Endothelial cell of umbilical vein (primary cell): ENCODE measurements around the gene SLC8A1. TPM values are rescaled to one million over a fixed set of nuclear protein-coding genes. Genes with fewer than 3 reads are reported as not detected.

ENCODE experiments used
- BruUV-seq: library from RNA; stranded (reverse); fragments of 400-500 nt; replicated peaks from 2 replicates; lab custom pipeline; 2021; lab: Mats Ljungman, UMichigan
- CTCF ChIA-PET: fragments of 300-600, 350-600 bp; sonication (Branson Sonifier 250); formaldehyde crosslinking; loops from one replicate; lab custom pipeline; 2021; ENCODE audit warnings: antibody characterized with exemption, inconsistent platforms; lab: Charles Lee
- POLR2A ChIA-PET: fragments of 300-600, 350-600 bp; sonication (Branson Sonifier 250); formaldehyde crosslinking; loops from one replicate; lab custom pipeline; 2021; ENCODE audit warnings: antibody characterized with exemption, inconsistent platforms; lab: Charles Lee
- DNase-seq: peaks from one replicate; pipeline ENCODE4 v3.0.0-alpha.2; 2011; ENCODE audit warnings: low read depth, low spot score
- FAIRE-seq: peaks from 2 replicates; lab custom pipeline; 2011; peaks lifted over from hg19 to GRCh38; lab: Jason Lieb, UNC
- H2AFZ ChIP-seq: 2 replicates; pipeline ENCODE4 v1.6.0; 2012; ENCODE audit warnings: low read depth, low read length, control low read depth, inconsistent platforms
- H3K27ac ChIP-seq: 2 replicates; pipeline ENCODE4 v1.5.1; 2011; ENCODE audit warnings: low read depth, mild to moderate bottlenecking, control low read depth, low read length, moderate library complexity; ENCODE audit not compliant: insufficient read depth
- H3K27me3 ChIP-seq, 2 experiments: 2 replicates each; pipeline versions ENCODE4 v1.6.0 to v1.6.1; 2011; ENCODE audit warnings: low read length in 2 of 2, mixed read lengths in 1 of 2; ENCODE audit not compliant: control insufficient read depth in 2 of 2, insufficient read depth in 2 of 2
- H3K36me3 ChIP-seq, 2 experiments: 2 replicates in 1 of 2; 3 replicates in 1 of 2; pipeline ENCODE4 v1.5.1; 2011; ENCODE audit warnings: low read length in 2 of 2, mild to moderate bottlenecking in 1 of 2, moderate library complexity in 1 of 2; ENCODE audit not compliant: control insufficient read depth in 2 of 2, insufficient read depth in 2 of 2; ENCODE audit errors: extremely low read depth in 1 of 2
- H3K4me1 ChIP-seq: 3 replicates; pipeline ENCODE4 v1.5.1; 2011; ENCODE audit warnings: mild to moderate bottlenecking, low read length; ENCODE audit not compliant: control insufficient read depth, insufficient read depth; ENCODE audit errors: extremely low read depth
- H3K4me2 ChIP-seq: 2 replicates; pipeline ENCODE4 v1.6.1; 2011; ENCODE audit warnings: low read length, control low read depth, mixed read lengths; ENCODE audit not compliant: insufficient read depth
- H3K4me3 ChIP-seq, 3 experiments: fragments of 200-600 bp in 1 of 3; sonication (generic), shearing (Covaris generic) in 1 of 3; replicated peaks in 1 of 3; 2 replicates each; pipeline ENCODE4 v1.5.1; 2011 to 2016; ENCODE audit warnings: control low read depth in 3 of 3, low read length in 3 of 3, mild to moderate bottlenecking in 2 of 3, inconsistent platforms in 1 of 3, low read depth in 1 of 3, moderate library complexity in 1 of 3; ENCODE audit not compliant: insufficient read depth in 1 of 3
- H3K79me2 ChIP-seq: 2 replicates; pipeline ENCODE4 v1.6.0; 2012; ENCODE audit warnings: low read length, inconsistent platforms; ENCODE audit not compliant: control insufficient read depth, insufficient read depth
- H3K9ac ChIP-seq: replicated peaks from 2 replicates; pipeline ENCODE3; 2011; ENCODE audit warnings: low read length, control low read depth; ENCODE audit not compliant: insufficient read depth; ENCODE audit errors: extremely low read depth
- H3K9me1 ChIP-seq: replicated peaks from 3 replicates; pipeline ENCODE4 v1.6.0; 2011; ENCODE audit warnings: mild to moderate bottlenecking, low read length; ENCODE audit not compliant: control insufficient read depth, insufficient read depth; ENCODE audit errors: extremely low read depth
- H3K9me3 ChIP-seq: replicated peaks from 2 replicates; pipeline ENCODE4 v1.5.1; 2012; ENCODE audit warnings: low read length, inconsistent platforms; ENCODE audit not compliant: control insufficient read depth, insufficient read depth
- H4K20me1 ChIP-seq: replicated peaks from 2 replicates; pipeline ENCODE3; 2011; ENCODE audit warnings: mild to moderate bottlenecking, low read length; ENCODE audit not compliant: control insufficient read depth, insufficient read depth; ENCODE audit errors: extremely low read depth
- GATA2 ChIP-seq: IDR thresholded peaks from 2 replicates; pipeline ENCODE4 v1.7.0; 2011; ENCODE audit warnings: low read depth, mild to moderate bottlenecking, moderate library complexity, mixed read lengths, low read length; ENCODE audit not compliant: insufficient read length, insufficient read depth
- POLR2A ChIP-seq: IDR thresholded peaks from 2 replicates; pipeline ENCODE4 v1.6.1; 2012; ENCODE audit warnings: low read depth, mild to moderate bottlenecking, control low read depth, low read length
- dilution Hi-C: fragments of 300-500 bp; cut with MboI; formaldehyde crosslinking; loops from one replicate; pipeline ENCODE4 v1.15.0; 2019; ENCODE audit warnings: low sequenced_read_pairs; ENCODE audit not compliant: extremely low pct_ligation_motif_present
- intact Hi-C: fragments of 100-400 bp; cut with micrococcal nuclease; formaldehyde crosslinking; loops from one replicate; pipeline ENCODE4 v1.10.0; 2022
- polyA plus RNA-seq, 4 experiments: library from polyadenylated mRNA; depleted of rRNA in 3 of 4; stranded (reverse) in 3 of 4; unstranded in 1 of 4; fragments of >200 nt; gene quantifications; 2 replicates each; pipeline versions ENCODE4 v1.2.1 to v1.2.3, GENCODE V29; 2011 to 2012; ENCODE audit warnings: missing spikeins in 1 of 4
- total RNA-seq: library from RNA; stranded (reverse); gene quantifications from 2 replicates; pipeline ENCODE4 v1.2.3, GENCODE V29; 2021

SLC8A1 gene
- total and polyA plus RNA-seq, 2 donors (not counting 3 experiments of a cell fraction or from before 2014, with no cell fraction given): 0.19 to 1.8 TPM

GRCh38 chr2:40118622-40119021, 333.3 kb downstream of the SLC8A1 start:
- no peak overlapping the region for H3K9ac ChIP-seq
- H3K27me3 ChIP-seq: no peaks in the 10 kb centered on the region
- H3K36me3 ChIP-seq: no peaks in the 10 kb centered on the region
- POLR2A ChIA-PET: no interaction called here
- no peak overlapping the region for H2AFZ ChIP-seq
- TF ChIP-seq POLR2A (no peak), GATA2 (no peak)
- H3K9me1 ChIP-seq: no peaks in the 10 kb centered on the region
- dilution Hi-C loops (no loop called here), intact Hi-C loops (no loop called here)
- no peak overlapping the region for H3K4me3 ChIP-seq
- CTCF ChIA-PET: interaction anchor here (0.6 kb wide), 1 partner anchor 58 kb away, joined by 4 read pairs; no protein-coding TSS in a partner anchor
- H3K4me2 ChIP-seq: no peak overlapping the region
- H3K79me2 ChIP-seq: no peaks in the 10 kb centered on the region
- no peak overlapping the region for H3K27ac ChIP-seq
- H3K4me1 ChIP-seq: no peaks in the 10 kb centered on the region
- FAIRE-seq (no peak), DNase-seq (no peak)
- no peaks in the 10 kb centered on the region for H4K20me1 ChIP-seq
- BruUV-seq: no TSS peak
- H3K9me3 ChIP-seq: no peaks in the 10 kb centered on the region

GRCh38 chr2:40115894-40116293, 336.0 kb downstream of the SLC8A1 start:
- dilution Hi-C loops: no loop called here
- CTCF ChIA-PET: no interaction called here
- H2AFZ ChIP-seq: no peak overlapping the region
- no TSS peak for BruUV-seq
- no peaks in the 10 kb centered on the region for H3K36me3 ChIP-seq
- no peak for TF ChIP-seq POLR2A
- no peaks in the 10 kb centered on the region for H3K4me1 ChIP-seq
- POLR2A ChIA-PET: no interaction called here
- no peak overlapping the region for H3K27ac ChIP-seq
- no peaks in the 10 kb centered on the region for H4K20me1 ChIP-seq
- no peak overlapping the region for H3K4me2 ChIP-seq
- no peak overlapping the region for H3K4me3 ChIP-seq
- H3K79me2 ChIP-seq: no peaks in the 10 kb centered on the region
- H3K27me3 ChIP-seq: no peaks in the 10 kb centered on the region
- H3K9ac ChIP-seq: no peak overlapping the region
- H3K9me3 ChIP-seq: no peaks in the 10 kb centered on the region
- FAIRE-seq: no peak
- intact Hi-C loops: no loop called here
- no peaks in the 10 kb centered on the region for H3K9me1 ChIP-seq
- no peak for DNase-seq
